ENCODE data around the gene PHACTR1. TPM values are rescaled to one million over a fixed set of nuclear protein-coding genes. Genes with fewer than 3 reads are reported as not detected.

Gene PHACTR1
- total and polyA plus RNA-seq, 9 of the 15 experiments (the other 6 are each of a cell fraction or from before 2014, with no cell fraction given): 11.5 to 32.6 (median 22.0) TPM

DNA sequence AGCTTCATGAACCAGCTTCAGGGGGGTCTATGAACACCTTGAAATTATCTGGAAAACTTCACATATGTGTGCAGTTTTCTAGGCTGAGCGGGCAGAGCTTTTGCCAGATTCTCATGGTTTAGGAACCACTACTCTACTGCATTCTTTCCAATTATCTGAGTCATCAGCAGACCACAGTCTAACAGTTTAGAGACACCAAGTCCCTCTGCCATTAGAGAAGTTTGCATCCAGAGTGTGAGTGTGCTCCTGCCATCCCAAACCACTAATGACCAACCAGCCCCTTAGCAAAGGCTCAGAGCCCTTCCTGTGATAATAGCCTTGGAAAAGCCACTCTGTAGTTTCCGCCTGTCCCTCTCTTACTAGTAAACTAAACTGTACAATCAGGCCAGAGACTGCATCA, 96.8 kb downstream of the PHACTR1 start (continued):
- TF ChIP-seq, protein P1, sequence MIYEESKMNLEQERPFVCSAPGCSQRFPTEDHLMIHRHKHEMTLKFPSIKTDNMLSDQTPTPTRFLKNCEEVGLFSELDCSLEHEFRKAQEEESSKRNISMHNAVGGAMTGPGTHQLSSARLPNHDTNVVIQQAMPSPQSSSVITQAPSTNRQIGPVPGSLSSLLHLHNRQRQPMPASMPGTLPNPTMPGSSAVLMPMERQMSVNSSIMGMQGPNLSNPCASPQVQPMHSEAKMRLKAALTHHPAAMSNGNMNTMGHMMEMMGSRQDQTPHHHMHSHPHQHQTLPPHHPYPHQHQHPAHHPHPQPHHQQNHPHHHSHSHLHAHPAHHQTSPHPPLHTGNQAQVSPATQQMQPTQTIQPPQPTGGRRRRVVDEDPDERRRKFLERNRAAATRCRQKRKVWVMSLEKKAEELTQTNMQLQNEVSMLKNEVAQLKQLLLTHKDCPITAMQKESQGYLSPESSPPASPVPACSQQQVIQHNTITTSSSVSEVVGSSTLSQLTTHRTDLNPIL (CRISPR knock-in tag; IDR thresholded peaks at IDR 0.05): no peak
- TF ChIP-seq KHSRP (IDR thresholded peaks at IDR 0.05): no peak
- no peak for TF ChIP-seq ZNF695 (CRISPR knock-in tag; IDR thresholded peaks at IDR 0.05)
- TF ChIP-seq ZNF785 (CRISPR knock-in tag; IDR thresholded peaks at IDR 0.05): no peak
- TF ChIP-seq ESRRB (CRISPR knock-in tag; IDR thresholded peaks at IDR 0.05; ENCODE audit: borderline replicate concordance): no peak

DNA sequence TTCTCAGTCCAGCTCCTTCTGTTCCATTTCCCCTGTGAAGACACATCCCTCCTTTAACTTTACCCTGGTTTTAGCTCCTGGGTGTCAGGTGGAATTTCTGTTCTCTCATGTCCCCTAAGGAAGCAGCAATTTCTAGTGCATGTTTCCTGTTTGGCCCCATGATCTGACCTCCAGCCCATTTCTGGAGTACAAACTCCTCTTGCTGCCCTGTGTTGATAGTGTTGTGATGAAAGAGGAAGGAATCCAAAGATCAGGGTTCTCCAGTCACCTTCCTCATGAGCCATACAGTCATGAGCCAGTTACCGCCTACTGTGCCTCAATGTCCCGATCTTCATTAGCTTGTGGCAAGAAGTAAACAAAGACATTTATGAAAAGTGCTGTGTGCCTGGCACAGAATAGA, 97.4 kb downstream of the PHACTR1 start:
- ChIA-PET POLR2A (interaction anchor here (0.7 kb wide), 1 partner anchor 13 kb away, joined by 4 read pairs; no protein-coding TSS in a partner anchor), CTCF (ENCODE audit: low intra/inter-chr PET ratio) (no interaction called here)
- intact Hi-C loops (cut with micrococcal nuclease): no loop called here
- TF ChIP-seq ARHGAP35 (IDR thresholded peaks at IDR 0.05; ENCODE audit: partially characterized antibody) (no peak), STAT5B (CRISPR knock-in tag; IDR thresholded peaks at IDR 0.05) (no peak), DDX20 (tag; IDR thresholded peaks at IDR 0.05; ENCODE audit: low read depth) (no peak), SREBF2 (CRISPR knock-in tag; IDR thresholded peaks at IDR 0.05) (no peak), CEBPB (tag; IDR thresholded peaks at IDR 0.05) (no peak), BRCA1 (IDR thresholded peaks at IDR 0.05) (no peak), BRCA1 (CRISPR knock-in tag; IDR thresholded peaks at IDR 0.05) (no peak), KDM4B (IDR thresholded peaks at IDR 0.05; ENCODE audit: borderline replicate concordance in 2 of 2, low read depth in 1 of 2) (no peak), TEAD4 (IDR thresholded peaks at IDR 0.05; ENCODE audit: low read length) (no peak), TEAD4 (CRISPR knock-in tag; IDR thresholded peaks at IDR 0.05; ENCODE audit: borderline replicate concordance) (no peak)
- TF ChIP-seq, protein P2, sequence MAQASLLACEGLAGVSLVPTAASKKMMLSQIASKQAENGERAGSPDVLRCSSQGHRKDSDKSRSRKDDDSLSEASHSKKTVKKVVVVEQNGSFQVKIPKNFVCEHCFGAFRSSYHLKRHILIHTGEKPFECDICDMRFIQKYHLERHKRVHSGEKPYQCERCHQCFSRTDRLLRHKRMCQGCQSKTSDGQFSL (CRISPR knock-in tag; IDR thresholded peaks at IDR 0.05): no peak
- TF ChIP-seq, protein P2 (tag; IDR thresholded peaks at IDR 0.05): no peak
- TF ChIP-seq, protein P3, sequence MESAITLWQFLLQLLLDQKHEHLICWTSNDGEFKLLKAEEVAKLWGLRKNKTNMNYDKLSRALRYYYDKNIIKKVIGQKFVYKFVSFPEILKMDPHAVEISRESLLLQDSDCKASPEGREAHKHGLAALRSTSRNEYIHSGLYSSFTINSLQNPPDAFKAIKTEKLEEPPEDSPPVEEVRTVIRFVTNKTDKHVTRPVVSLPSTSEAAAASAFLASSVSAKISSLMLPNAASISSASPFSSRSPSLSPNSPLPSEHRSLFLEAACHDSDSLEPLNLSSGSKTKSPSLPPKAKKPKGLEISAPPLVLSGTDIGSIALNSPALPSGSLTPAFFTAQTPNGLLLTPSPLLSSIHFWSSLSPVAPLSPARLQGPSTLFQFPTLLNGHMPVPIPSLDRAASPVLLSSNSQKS (CRISPR knock-in tag; IDR thresholded peaks at IDR 0.05): no peak

More for the DNA sequence above, 97.4 kb downstream of the PHACTR1 start:
- no peak overlapping the region for H3K9ac ChIP-seq (ENCODE audit: insufficient read depth in 1 of 2, low read depth in 2 of 2, low read length in 2 of 2)
- in situ Hi-C loops (cut with MboI): no loop called here
- no peaks in the 10 kb centered on the region for H3K79me2 ChIP-seq (ENCODE audit: control insufficient read depth, insufficient read depth, low read length)
- BruUV-seq (replicated peaks): no TSS peak
- no peaks in the 10 kb centered on the region for H3K36me3 ChIP-seq (ENCODE audit: control insufficient read depth, insufficient read depth, low read length)
- WGBS (ENCODE audit: insufficient coverage, low coverage, missing lambda C conversion rate): 0% methylated on average over 2 of the region's 2 CpGs
- no peak overlapping the region for H3K27ac ChIP-seq (ENCODE audit: extremely low read depth, low read depth, low read length)
- FAIRE-seq: no peak
- no peaks in the 10 kb centered on the region for H4K20me1 ChIP-seq (replicated peaks; ENCODE audit: control insufficient read depth, insufficient read depth, low read length)
- H3K9me1 ChIP-seq (ENCODE audit: control insufficient read depth, insufficient read depth, low read length): no peaks in the 10 kb centered on the region
- no peak for ATAC-seq
- DNase-seq (ENCODE audit: extremely low read depth in 1 of 4, low spot score in 3 of 4): no peak
- no peaks in the 10 kb centered on the region for H3K27me3 ChIP-seq (ENCODE audit: control insufficient read depth in 2 of 2, insufficient read depth in 2 of 2, low read length in 2 of 2)
- H3K4me1 ChIP-seq (replicated peaks in 1 of 2; ENCODE audit: control insufficient read depth in 2 of 2, insufficient read depth in 2 of 2, low read length in 2 of 2): no peaks in the 10 kb centered on the region
- H3K9me3 ChIP-seq (replicated peaks; ENCODE audit: control insufficient read depth, insufficient read depth, low read depth, low read length): no peaks in the 10 kb centered on the region
- no peak overlapping the region for H3K4me2 ChIP-seq (ENCODE audit: insufficient read depth, low read length)
- no peak overlapping the region for H3K4me3 ChIP-seq
- no peak overlapping the region for H2AFZ ChIP-seq (ENCODE audit: low read depth, low read length)
